Measurements from ENCODE around the gene AKAP13. TPM values are rescaled to one million over a fixed set of nuclear protein-coding genes. Genes with fewer than 3 reads are reported as not detected.

The AKAP13 gene
- total and polyA plus RNA-seq, 2 of the 8 experiments (the other 6 are each of a cell fraction or from before 2014, with no cell fraction given), result 14.0 to 46.2 TPM

DNA sequence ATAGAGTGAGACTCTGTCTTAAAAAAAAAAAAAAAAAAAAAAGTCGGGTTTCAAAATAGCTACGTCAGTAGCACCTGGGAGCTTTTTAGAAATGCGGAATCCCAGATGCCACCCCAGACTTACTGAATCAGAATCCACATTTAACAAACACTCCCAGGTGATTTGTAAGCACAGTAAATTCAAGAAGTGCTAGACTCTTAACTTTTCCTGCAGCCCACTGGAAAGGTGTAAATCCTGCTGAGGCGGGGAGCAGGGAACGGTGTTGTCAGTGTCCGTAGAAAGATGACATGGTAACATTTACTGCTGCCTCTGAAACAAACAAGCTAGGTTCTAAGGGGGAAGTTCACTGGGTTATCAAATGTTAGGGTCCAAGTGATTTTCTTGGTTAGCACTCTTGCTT is 2.4 kb upstream of the AKAP13 start:
- DNase-seq (ENCODE audit: low read depth in 1 of 2, low spot score in 2 of 2), result no peak

More for the DNA sequence above, 2.4 kb upstream of the AKAP13 start:
- peaks cover 4% of the 10 kb centered on the region for H3K23me2 ChIP-seq (ENCODE audit: low read depth, low read length)
- no peak overlapping the region for H2AFZ ChIP-seq (ENCODE audit: low read length)
- no peak overlapping the region for H3K18ac ChIP-seq (ENCODE audit: extremely low read depth, low read length)
- no peak overlapping the region for H3K9ac ChIP-seq (replicated peaks in 1 of 4; ENCODE audit: extremely low read depth in 1 of 4, low read depth in 3 of 4, low read length in 3 of 4)
- no peak overlapping the region for H2BK12ac ChIP-seq (ENCODE audit: low read depth, low read length)
- no peak overlapping the region for H2BK120ac ChIP-seq (replicated peaks; ENCODE audit: low read depth, low read length)
- no peaks in the 10 kb centered on the region for H3K9me3 ChIP-seq (ENCODE audit: insufficient read depth in 2 of 2, low read depth in 1 of 2, low read length in 1 of 2)
- H2AK5ac ChIP-seq (ENCODE audit: low read depth, low read length), result no peak overlapping the region
- peaks cover 5 to 17% of the 10 kb centered on the region in 2 experiments; a peak in 3 of 4 replicates for H3K79me2 ChIP-seq (ENCODE audit: control insufficient read depth in 1 of 2, insufficient read depth in 2 of 2, low read length in 2 of 2)
- H3K56ac ChIP-seq (replicated peaks; ENCODE audit: insufficient read length, low read depth, low read length), result no peak overlapping the region
- H3K4me1 ChIP-seq (replicated peaks in 1 of 4; ENCODE audit: control insufficient read depth in 3 of 4, insufficient read depth in 4 of 4, low read length in 3 of 4), result peaks cover 0 to 3% (median 0%) of the 10 kb centered on the region in 4 experiments; a peak in 2 of 7 replicates
- H3K36me3 ChIP-seq (ENCODE audit: control insufficient read depth in 2 of 4, insufficient read depth in 4 of 4, low read length in 3 of 4), result no peaks in the 10 kb centered on the region
- H3K4ac ChIP-seq (replicated peaks; ENCODE audit: insufficient read length, low read depth, low read length), result no peak overlapping the region
- no peak overlapping the region for H3K4me2 ChIP-seq (ENCODE audit: insufficient read depth in 1 of 2, low read depth in 2 of 2, low read length in 2 of 2)
- H3K23ac ChIP-seq (ENCODE audit: insufficient read length), result no peak overlapping the region
- POLR2A ChIA-PET (ENCODE audit: partially characterized antibody), result no interaction called here
- no peak overlapping the region for H3K14ac ChIP-seq (ENCODE audit: insufficient read length)
- WGBS, 2 experiments (ENCODE audit: extremely low coverage in 1 of 2, insufficient coverage in 1 of 2, insufficient read length in 1 of 2, insufficient replicate concordance in 2 of 2, low coverage in 1 of 2, low lambda C conversion rate in 2 of 2, missing lambda C conversion rate in 1 of 2), result 87% methylated on average over 5 of the region's 6 CpGs; no CpG with 5 or more reads in 1 of the 2 experiments
- H2BK20ac ChIP-seq (ENCODE audit: low read length), result no peak overlapping the region
- FAIRE-seq, result no peak
- no peak overlapping the region for H3K27ac ChIP-seq (ENCODE audit: low read depth, low read length)
- no peak overlapping the region for H2BK5ac ChIP-seq (ENCODE audit: low read depth, low read length)
- H3K79me1 ChIP-seq (ENCODE audit: low read depth, low read length), result peaks cover 2% of the 10 kb centered on the region; the same call in 1 of the 2 replicates
- peaks cover 3 to 5% of the 10 kb centered on the region in 2 experiments for H4K20me1 ChIP-seq (replicated peaks in 1 of 2; ENCODE audit: control insufficient read depth in 1 of 2, insufficient read depth in 2 of 2, low read length in 2 of 2)
- CTCF ChIA-PET (ENCODE audit: partially characterized antibody), result interaction anchor here (1.3 to 1.5 kb wide), 2 partner anchors 81 to 108 kb away, joined by 3 to 5 read pairs; no protein-coding TSS in a partner anchor
- no peak overlapping the region for H3K4me3 ChIP-seq (ENCODE audit: extremely low read depth in 1 of 4, insufficient read depth in 2 of 4, low read depth in 3 of 4, low read length in 4 of 4)
- H2BK15ac ChIP-seq (ENCODE audit: low read length), result no peak overlapping the region
- H3K27me3 ChIP-seq (replicated peaks in 1 of 4; ENCODE audit: control insufficient read depth in 3 of 4, extremely low read depth in 1 of 4, insufficient read depth in 3 of 4, low read length in 3 of 4), result no peaks in the 10 kb centered on the region
- H4K5ac ChIP-seq (ENCODE audit: insufficient read length, low read depth, low read length), result no peak overlapping the region
- TF ChIP-seq POLR2A (IDR thresholded peaks at IDR 0.05; ENCODE audit: control extremely low read depth in 1 of 2, low read depth in 2 of 2, low read length in 2 of 2), result no peak
- no peak for TF ChIP-seq KDM4A (IDR thresholded peaks at IDR 0.05; ENCODE audit: low read depth, low read length, severe bottlenecking)
- no peak for TF ChIP-seq SIX5 (IDR thresholded peaks at IDR 0.05; ENCODE audit: low read depth, low read length)
- TF ChIP-seq TEAD4 (IDR thresholded peaks at IDR 0.05; ENCODE audit: low read depth, low read length), result no peak
- no peak for TF ChIP-seq POU5F1 (IDR thresholded peaks at IDR 0.05; ENCODE audit: low read depth, low read length)
- no peak for TF ChIP-seq RFX5 (IDR thresholded peaks at IDR 0.05; ENCODE audit: borderline replicate concordance, low read depth, low read length)
- TF ChIP-seq KDM1A (IDR thresholded peaks at IDR 0.05; ENCODE audit: borderline replicate concordance, low read length), result no peak
- TF ChIP-seq HDAC2 (IDR thresholded peaks at IDR 0.05; ENCODE audit: borderline replicate concordance in 1 of 2, low read depth in 2 of 2, low read length in 2 of 2), result no peak
- no peak for TF ChIP-seq CBX5 (IDR thresholded peaks at IDR 0.05; ENCODE audit: low read depth, low read length)
- TF ChIP-seq, protein P1, sequence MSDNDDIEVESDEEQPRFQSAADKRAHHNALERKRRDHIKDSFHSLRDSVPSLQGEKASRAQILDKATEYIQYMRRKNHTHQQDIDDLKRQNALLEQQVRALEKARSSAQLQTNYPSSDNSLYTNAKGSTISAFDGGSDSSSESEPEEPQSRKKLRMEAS (IDR thresholded peaks at IDR 0.05), result no peak
- no peak for TF ChIP-seq EGR1 (IDR thresholded peaks at IDR 0.05; ENCODE audit: borderline replicate concordance, low read depth, low read length)
- TF ChIP-seq GABPA (IDR thresholded peaks at IDR 0.05; ENCODE audit: borderline replicate concordance, insufficient read depth, low read length), result no peak
- no peak overlapping the region for H4K91ac ChIP-seq (replicated peaks; ENCODE audit: insufficient read length, low read length)
- H4K8ac ChIP-seq (ENCODE audit: extremely low read depth, insufficient read depth, low read length), result no peak overlapping the region

All from H1 (cell line).